ENCODE measurements around the gene KRTAP3-1.

- TF ChIP-seq CTCF (IDR thresholded peaks at IDR 0.05) (no peak), TCF7 (CRISPR knock-in tag; IDR thresholded peaks at IDR 0.05; ENCODE audit: low read depth) (no peak), TEAD4 (CRISPR knock-in tag; IDR thresholded peaks at IDR 0.05) (no peak), E2F4 (CRISPR knock-in tag; IDR thresholded peaks at IDR 0.05; ENCODE audit: borderline replicate concordance, low read depth) (no peak), KAT7 (CRISPR knock-in tag; IDR thresholded peaks at IDR 0.05; ENCODE audit: borderline replicate concordance) (no peak), ATF3 (CRISPR knock-in tag; conservative IDR thresholded peaks at IDR 0.05) (no peak), USF2 (CRISPR knock-in tag; IDR thresholded peaks at IDR 0.05) (no peak), TP53 (CRISPR knock-in tag; IDR thresholded peaks at IDR 0.05) (no peak), CREB1 (CRISPR knock-in tag; IDR thresholded peaks at IDR 0.05) (no peak), MAX (CRISPR knock-in tag; IDR thresholded peaks at IDR 0.05) (no peak), ESRRA (CRISPR knock-in tag; IDR thresholded peaks at IDR 0.05; ENCODE audit: borderline replicate concordance) (no peak), NFYB (CRISPR knock-in tag; conservative IDR thresholded peaks at IDR 0.05; ENCODE audit: low read depth) (no peak)
Observed at GRCh38 chr17:41020336-41020735, 11.4 kb upstream of the KRTAP3-1 start.

All from WTC11 (cell line).